GM12878 (cell line): Measurements from ENCODE around the gene USP25.

Source experiments
- NR2C2 ChIP-seq: IDR thresholded peaks from 2 replicates; pipeline ENCODE4 v1.6.1; 2011; ENCODE audit warnings: borderline replicate concordance, low read depth; ENCODE audit not compliant: control insufficient read depth, insufficient read length
- POLR2A ChIP-seq: IDR thresholded peaks from 2 replicates; pipeline ENCODE4 v1.6.1; 2011; ENCODE audit warnings: low read depth, mild to moderate bottlenecking, low read length
- POLR2AphosphoS5 ChIP-seq: IDR thresholded peaks from 2 replicates; pipeline ENCODE4 v1.6.1; 2011; ENCODE audit warnings: mild to moderate bottlenecking, low read length, inconsistent platforms
- RAD21 ChIP-seq: IDR thresholded peaks from 2 replicates; pipeline ENCODE4 v1.6.1; 2011; ENCODE audit warnings: mild to moderate bottlenecking, low read depth, low read length, moderate library complexity; ENCODE audit not compliant: insufficient read depth
- REST ChIP-seq: IDR thresholded peaks from 2 replicates; pipeline ENCODE4 v1.6.1; 2012; ENCODE audit warnings: mild to moderate bottlenecking, low read depth, low read length
- TBL1XR1 ChIP-seq: IDR thresholded peaks from 2 replicates; pipeline ENCODE4 v1.6.1; 2012; ENCODE audit warnings: low read depth, low read length, improper control_type of control experiment
- TCF12 ChIP-seq: IDR thresholded peaks from 2 replicates; pipeline ENCODE4 v1.6.1; 2011; ENCODE audit warnings: low read depth, mild to moderate bottlenecking, low read length
- YBX1 ChIP-seq: fragments of 450-650 bp; IDR thresholded peaks from 2 replicates; pipeline ENCODE4 v1.6.1; 2016; ENCODE audit warnings: antibody characterized with exemption
- ZNF274 ChIP-seq: IDR thresholded peaks from one replicate; pipeline ENCODE4 v1.8.0; 2011; ENCODE audit not compliant: insufficient read length, insufficient read depth
- TF ChIP-seq, protein P1 (sequence below): IDR thresholded peaks from 2 replicates; pipeline ENCODE4 v1.6.1; 2012; ENCODE audit warnings: improper control_type of control experiment, low read depth, low read length; ENCODE audit not compliant: insufficient replicate concordance
- TF ChIP-seq, protein P2 (sequence below): IDR thresholded peaks from 2 replicates; pipeline ENCODE4 v1.6.1; 2011; ENCODE audit warnings: low read depth, mild to moderate bottlenecking, low read length, moderate library complexity, borderline replicate concordance; ENCODE audit errors: extremely low read depth
- TF ChIP-seq, protein P3 (sequence below), 3 experiments: IDR thresholded peaks in 2 of 3; conservative IDR thresholded peaks in 1 of 3; 2 replicates each; pipeline ENCODE4 v1.5.1; 2011; ENCODE audit warnings: low read depth in 3 of 3, low read length in 3 of 3, mild to moderate bottlenecking in 3 of 3, control low read depth in 2 of 3, moderate library complexity in 2 of 3, inconsistent platforms in 1 of 3, mixed read lengths in 1 of 3; ENCODE audit not compliant: control insufficient read depth in 2 of 3, insufficient read depth in 1 of 3; ENCODE audit errors: extremely low read depth in 1 of 3

DNA sequence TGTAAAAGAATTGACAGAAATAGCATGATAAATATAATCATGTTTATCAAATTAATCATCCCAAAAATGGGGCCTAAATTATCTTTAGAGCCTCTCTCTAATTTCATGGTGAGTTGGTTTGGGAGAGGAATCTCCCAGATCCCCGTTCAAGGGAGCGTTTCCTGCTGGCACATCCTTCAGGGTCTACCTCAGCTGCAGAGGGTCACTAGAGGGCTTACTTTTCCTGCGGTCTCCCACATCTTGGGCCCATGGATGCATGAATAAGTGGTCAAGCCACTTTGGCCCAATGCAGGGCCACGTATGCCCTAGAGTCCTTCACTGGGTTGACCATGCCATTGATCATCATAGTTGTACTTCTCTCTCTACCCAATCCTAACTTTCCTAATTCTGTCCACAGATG lies 164.1 kb downstream of the USP25 start:
- TF ChIP-seq, protein P1, sequence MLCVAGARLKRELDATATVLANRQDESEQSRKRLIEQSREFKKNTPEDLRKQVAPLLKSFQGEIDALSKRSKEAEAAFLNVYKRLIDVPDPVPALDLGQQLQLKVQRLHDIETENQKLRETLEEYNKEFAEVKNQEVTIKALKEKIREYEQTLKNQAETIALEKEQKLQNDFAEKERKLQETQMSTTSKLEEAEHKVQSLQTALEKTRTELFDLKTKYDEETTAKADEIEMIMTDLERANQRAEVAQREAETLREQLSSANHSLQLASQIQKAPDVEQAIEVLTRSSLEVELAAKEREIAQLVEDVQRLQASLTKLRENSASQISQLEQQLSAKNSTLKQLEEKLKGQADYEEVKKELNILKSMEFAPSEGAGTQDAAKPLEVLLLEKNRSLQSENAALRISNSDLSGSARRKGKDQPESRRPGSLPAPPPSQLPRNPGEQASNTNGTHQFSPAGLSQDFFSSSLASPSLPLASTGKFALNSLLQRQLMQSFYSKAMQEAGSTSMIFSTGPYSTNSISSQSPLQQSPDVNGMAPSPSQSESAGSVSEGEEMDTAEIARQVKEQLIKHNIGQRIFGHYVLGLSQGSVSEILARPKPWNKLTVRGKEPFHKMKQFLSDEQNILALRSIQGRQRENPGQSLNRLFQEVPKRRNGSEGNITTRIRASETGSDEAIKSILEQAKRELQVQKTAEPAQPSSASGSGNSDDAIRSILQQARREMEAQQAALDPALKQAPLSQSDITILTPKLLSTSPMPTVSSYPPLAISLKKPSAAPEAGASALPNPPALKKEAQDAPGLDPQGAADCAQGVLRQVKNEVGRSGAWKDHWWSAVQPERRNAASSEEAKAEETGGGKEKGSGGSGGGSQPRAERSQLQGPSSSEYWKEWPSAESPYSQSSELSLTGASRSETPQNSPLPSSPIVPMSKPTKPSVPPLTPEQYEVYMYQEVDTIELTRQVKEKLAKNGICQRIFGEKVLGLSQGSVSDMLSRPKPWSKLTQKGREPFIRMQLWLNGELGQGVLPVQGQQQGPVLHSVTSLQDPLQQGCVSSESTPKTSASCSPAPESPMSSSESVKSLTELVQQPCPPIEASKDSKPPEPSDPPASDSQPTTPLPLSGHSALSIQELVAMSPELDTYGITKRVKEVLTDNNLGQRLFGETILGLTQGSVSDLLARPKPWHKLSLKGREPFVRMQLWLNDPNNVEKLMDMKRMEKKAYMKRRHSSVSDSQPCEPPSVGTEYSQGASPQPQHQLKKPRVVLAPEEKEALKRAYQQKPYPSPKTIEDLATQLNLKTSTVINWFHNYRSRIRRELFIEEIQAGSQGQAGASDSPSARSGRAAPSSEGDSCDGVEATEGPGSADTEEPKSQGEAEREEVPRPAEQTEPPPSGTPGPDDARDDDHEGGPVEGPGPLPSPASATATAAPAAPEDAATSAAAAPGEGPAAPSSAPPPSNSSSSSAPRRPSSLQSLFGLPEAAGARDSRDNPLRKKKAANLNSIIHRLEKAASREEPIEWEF = no peak
- TF ChIP-seq REST (no peak), RAD21 (no peak), ZNF274 (no peak), TBL1XR1 (no peak), POLR2AphosphoS5 (no peak), YBX1 (no peak), TCF12 (no peak), NR2C2 (no peak), POLR2A (0 out of 2 replicates have a peak, but pooled peaks have one; percentile 17)
- TF ChIP-seq, protein P2, sequence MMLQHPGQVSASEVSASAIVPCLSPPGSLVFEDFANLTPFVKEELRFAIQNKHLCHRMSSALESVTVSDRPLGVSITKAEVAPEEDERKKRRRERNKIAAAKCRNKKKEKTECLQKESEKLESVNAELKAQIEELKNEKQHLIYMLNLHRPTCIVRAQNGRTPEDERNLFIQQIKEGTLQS = no peak
- TF ChIP-seq, protein P3, sequence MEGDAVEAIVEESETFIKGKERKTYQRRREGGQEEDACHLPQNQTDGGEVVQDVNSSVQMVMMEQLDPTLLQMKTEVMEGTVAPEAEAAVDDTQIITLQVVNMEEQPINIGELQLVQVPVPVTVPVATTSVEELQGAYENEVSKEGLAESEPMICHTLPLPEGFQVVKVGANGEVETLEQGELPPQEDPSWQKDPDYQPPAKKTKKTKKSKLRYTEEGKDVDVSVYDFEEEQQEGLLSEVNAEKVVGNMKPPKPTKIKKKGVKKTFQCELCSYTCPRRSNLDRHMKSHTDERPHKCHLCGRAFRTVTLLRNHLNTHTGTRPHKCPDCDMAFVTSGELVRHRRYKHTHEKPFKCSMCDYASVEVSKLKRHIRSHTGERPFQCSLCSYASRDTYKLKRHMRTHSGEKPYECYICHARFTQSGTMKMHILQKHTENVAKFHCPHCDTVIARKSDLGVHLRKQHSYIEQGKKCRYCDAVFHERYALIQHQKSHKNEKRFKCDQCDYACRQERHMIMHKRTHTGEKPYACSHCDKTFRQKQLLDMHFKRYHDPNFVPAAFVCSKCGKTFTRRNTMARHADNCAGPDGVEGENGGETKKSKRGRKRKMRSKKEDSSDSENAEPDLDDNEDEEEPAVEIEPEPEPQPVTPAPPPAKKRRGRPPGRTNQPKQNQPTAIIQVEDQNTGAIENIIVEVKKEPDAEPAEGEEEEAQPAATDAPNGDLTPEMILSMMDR (IDR thresholded peaks at IDR 0.05 in 2 of 3, conservative IDR thresholded peaks at IDR 0.05 in 1 of 3; ENCODE audit: control insufficient read depth in 2 of 3, extremely low read depth in 1 of 3, insufficient read depth in 1 of 3, low read depth in 3 of 3, low read length in 3 of 3) = no peak
